Caki2 (cell line): ENCODE data around the gene H2BK1. TPM values are rescaled to one million over a fixed set of nuclear protein-coding genes. Genes with fewer than 3 reads are reported as not detected.
A peak's percentile ranks its signal among the peaks of the same experiment; 100 is the strongest.

Source experiments
- DNase-seq: peaks from one replicate; pipeline ENCODE4 v3.0.0-alpha.2; 2015; ENCODE audit warnings: low read depth
- in situ Hi-C: cut with HindIII; loops from 2 replicates; pipeline ENCODE4 v1.10.0; 2016; ENCODE audit warnings: low sequenced_read_pairs, low pct_unique_long_range_greater_than_20kb, mixed read lengths
- total RNA-seq: library from RNA; depleted of rRNA; stranded (reverse); fragments of >200 nt; shearing (Covaris generic); gene quantifications from 2 replicates; pipeline ENCODE4 v1.2.3, GENCODE V29; 2014; ENCODE audit warnings: low replicate concordance; rRNA removed

Gene H2BK1
- total RNA-seq, 1 experiment from 2014 or later, result not detected

DNA sequence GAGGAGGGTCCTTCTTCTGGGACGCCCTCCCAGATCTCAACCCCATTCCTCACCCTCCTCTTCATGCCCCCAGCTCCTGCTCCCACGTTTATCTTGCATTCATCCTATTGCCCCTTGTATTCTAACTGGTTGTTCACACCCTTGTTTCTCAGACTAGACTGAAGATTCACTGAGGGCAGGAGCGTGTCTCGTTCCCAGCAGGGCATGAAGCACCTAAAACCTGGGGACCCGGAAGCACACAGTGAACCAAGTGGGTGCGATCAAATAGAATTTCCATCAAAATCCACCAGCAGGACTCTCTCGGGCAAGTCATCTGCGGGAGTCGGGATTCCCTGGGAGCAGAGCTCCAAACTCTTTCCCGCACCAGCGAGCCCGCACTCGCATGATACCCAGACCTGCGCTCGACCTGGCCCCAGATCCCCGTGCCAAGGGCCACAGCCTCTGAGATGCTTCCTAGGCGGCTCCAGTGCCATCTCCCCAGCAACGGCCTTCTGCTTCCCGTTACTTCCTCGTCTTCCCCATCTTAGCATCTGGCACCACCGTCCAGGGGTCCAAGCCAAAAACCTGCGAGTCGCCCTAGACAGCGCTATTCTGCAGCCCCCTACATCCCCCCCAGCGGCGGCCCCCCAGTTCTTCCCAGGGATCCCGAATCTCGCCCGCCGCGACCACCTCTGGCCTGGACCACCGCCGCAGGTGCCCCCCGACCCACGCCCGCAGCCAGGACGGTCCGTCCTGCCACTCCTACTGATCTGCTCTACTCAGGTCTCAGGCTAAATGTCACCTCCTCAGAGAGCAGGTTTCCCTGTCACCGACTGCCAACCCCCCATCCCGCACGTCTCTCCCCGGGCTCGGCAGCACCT lies 36.7 kb downstream of the H2BK1 start:
- no peak for DNase-seq
- in situ Hi-C loops, result no loop called here

DNA sequence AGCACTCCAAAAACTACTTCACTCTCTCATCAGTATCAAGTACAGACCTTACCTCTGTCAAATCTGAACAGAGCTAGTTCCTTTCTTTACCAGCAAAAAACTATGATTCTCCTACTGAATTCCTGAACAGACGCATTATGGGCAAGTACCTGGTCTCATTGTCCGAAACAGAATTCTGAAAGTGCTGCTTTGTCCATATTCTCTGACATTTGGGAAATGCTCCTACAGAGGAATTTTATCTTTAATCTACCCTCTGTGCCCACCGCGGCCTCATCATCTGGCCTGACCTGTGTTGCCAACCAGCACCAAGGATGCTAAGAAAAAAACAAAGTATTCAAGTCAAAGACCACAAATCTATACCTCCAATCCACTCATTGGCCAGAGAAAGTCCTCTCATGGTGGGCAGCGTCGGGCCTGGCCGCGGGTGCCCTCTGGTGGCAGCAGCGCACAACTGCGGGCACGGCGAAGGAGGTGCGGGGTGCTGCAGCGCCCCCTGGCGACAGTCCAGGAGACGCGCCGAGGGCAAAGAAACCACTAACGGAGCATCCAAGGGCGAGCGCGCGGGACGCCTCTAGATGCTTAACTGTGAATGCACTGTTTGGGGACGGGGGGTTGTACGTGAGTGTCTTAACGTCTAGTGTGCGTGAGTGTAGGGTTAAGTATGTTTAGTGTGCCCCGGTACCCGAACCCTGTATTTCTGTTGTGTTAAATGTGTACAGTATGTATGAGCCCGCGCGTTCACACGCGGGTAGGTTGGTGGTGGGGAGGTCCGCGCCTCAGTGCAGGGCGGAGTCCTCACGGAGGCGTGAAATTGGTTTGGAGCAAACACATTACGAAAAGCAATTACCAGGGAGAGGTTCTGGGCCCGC lies 37.8 kb downstream of the H2BK1 start:
- in situ Hi-C loops, result no loop called here
- DNase-seq, result peak; percentile 61

DNA sequence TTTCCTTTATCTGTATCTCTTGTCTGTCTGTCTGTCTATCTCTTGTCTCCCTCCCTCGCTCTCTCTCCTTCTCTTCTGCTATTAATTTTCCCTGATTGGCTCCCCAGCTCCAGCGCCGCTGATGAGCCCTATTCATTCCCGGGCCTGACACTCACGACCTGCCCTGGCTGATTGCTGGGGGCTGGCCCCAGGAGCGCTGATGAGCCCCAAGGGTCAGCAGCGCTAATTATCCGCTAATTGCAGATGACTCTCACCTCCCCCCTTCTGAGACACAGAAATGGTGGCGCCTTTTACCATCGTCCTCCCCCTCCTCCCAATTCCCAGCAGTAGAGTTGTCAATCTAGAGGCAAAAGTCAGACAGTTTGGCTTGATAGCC lies 41.5 kb downstream of the H2BK1 start:
- in situ Hi-C loops, result no loop called here
- DNase-seq, result no peak

DNA sequence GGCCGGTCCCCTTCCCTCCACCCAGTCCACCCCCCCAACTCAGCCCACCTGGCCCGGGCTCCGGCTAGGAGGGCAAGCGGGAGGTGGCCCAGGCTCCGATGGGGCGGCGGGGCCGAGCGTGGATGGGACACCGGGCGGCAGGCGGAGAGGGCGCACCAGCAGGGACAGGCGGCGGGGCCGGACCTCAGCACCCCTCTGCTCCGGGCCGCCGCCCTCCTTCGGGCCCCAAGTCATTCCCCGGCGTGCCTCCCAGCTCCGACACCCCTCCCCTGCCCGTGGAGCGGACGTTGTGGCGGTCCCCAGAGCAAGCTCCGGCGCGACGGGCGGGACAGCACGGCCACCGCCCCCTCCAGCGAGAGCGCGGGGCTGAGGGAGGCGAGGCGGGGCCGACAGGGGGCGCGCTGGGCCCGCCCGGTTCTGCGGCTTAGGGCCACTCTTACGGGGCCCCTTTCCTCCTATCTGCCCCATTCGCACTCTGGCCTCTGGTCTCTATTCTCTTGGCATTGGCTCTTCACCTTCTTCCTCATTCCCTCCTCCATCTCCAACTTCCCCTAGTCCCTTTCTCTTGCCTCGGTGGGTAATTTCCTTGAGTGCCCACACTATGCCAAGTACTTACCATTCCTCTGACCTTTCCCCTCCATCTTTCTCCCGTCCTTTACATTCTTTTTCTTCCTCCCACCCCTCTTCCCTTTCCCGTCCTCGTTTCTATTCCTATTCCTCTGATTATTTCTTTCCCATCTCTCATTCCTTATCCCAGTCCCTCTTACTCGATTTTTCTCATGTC lies 42.1 kb downstream of the H2BK1 start:
- peak; percentile 51 for DNase-seq
- in situ Hi-C loops, result no loop called here

DNA sequence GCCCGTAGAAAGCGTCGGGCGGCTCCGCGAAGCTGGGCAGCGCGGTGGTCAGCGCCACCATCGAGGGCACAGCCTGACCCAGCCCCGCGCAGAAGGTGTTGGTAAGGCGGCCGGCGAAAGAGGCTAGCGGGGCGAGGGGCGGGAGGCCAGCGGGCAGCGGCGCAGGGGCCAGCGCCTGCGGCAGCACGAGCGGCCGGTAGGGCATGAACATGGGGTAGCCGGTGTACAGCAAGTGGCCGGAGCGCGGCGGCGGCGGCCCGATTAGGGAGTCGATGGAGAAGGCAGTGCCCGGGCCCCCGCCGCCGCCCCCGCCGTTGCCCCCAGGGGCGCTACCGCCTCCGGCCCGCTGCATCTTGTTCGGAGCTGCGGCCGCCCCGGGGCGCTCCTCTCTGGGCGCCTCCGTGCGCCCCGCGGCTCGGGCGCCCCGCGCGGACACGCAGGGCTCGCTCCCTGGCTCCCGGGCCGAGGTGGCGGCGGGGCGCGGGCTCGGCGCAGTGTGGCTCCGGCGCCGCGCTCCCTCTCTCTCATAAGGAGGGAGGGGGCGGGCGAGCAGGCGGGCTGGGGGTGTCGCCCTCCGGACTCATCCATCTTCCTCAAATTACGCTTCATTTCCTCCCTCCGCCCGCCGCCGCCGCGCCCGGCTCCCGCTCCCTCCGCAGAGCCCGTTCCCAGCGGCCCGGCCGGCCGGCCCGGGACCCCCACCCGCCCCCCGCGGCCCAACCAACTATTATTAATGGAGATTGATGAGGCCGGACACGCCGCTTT lies 42.9 kb downstream of the H2BK1 start, which contains the start of gene GBX1:
TSS of gene GBX1 (minus strand) at position 498 of the 765 bp plus-strand sequence. CDS start at position 352, 146 bp downstream.
- peak; percentile 49 for DNase-seq
- in situ Hi-C loops, result no loop called here

DNA sequence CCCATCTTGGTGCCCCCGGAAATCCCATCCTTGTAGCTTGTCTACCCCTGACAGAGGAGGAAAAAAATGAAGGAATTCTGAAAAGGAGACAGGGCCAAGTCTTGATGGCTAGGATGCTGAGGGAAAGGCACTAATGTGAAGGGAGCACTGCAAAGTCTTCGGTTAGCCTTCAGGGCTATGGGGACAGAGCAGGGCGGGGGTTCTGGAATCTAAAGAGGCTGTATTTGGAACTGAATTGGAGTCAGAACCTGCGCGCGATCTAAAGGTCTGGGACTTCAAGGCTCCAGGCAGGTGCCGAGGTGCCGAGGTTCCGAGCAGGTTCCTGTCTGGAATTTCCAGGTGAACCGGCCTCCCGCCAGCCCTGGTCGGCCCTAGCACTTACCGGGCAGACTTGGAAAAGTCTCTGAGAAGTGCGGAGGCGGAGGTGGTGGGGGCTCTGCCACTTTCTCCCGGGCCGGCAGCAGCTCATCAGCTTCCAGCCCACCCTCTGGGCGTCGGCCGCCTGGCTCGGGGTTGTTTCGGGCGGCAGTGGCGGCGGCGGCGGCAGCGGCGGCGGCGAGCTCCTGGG lies 43.6 kb downstream of the H2BK1 start:
- in situ Hi-C loops, result no loop called here
- DNase-seq, result no peak

DNA sequence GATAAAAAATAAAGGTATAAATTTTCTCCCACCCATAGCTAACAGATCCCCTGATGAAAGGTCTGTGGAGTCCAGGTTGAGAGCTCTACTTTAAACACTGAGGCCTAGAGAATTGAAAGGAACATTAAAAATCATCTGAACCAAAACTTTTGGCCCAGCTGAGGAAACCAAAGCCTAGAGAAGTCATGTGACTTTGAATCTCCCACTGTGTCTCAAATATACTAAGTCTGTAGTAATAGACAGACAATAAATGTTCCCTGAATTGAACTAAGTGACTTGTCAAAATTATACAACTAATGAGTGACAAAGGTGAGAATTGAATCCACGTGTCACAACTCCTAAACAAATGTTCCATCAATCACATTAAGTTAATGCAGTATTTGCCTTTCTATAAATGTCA lies 48.5 kb downstream of the H2BK1 start:
- in situ Hi-C loops, result no loop called here
- no peak for DNase-seq

Other genes starting within 250 kb of the H2BK1 start
- gene KCNH2, start 232.2 kb downstream of the H2BK1 start, total RNA-seq, result 8.4 and 9.1 TPM in 2 replicates
- gene NOS3, start 219.5 kb downstream of the H2BK1 start, total RNA-seq, result 2.9 and 12.0 TPM in 2 replicates
- 0.68 TPM in 1 of 2 replicates, not detected in the other for gene ATG9B, start 186.0 kb downstream of the H2BK1 start, total RNA-seq
- 19.6 and 31.5 TPM in 2 replicates for gene ABCB8, start 182.0 kb downstream of the H2BK1 start, total RNA-seq
- 0.84 and 1.6 TPM in 2 replicates for gene ASIC3, start 162.0 kb downstream of the H2BK1 start, total RNA-seq
- gene CDK5, start 152.6 kb downstream of the H2BK1 start, total RNA-seq, result 30.1 and 37.2 TPM in 2 replicates
- gene SLC4A2, start 150.9 kb downstream of the H2BK1 start, total RNA-seq, result 237 and 345 TPM in 2 replicates
- 126 and 140 TPM in 2 replicates for gene FASTK, start 129.7 kb downstream of the H2BK1 start, total RNA-seq
- 63.7 and 67.2 TPM in 2 replicates for gene TMUB1, start 127.0 kb downstream of the H2BK1 start, total RNA-seq
- 32.6 and 33.8 TPM in 2 replicates for gene AGAP3, start 124.0 kb downstream of the H2BK1 start, total RNA-seq
- not detected in 2 replicates for gene GBX1, start 42.8 kb downstream of the H2BK1 start, total RNA-seq
- not detected in 2 replicates for gene ASB10, start 23.2 kb downstream of the H2BK1 start, total RNA-seq
- gene ABCF2, start 16.7 kb upstream of the H2BK1 start, total RNA-seq, result 36.8 and 47.9 TPM in 2 replicates
- 27.5 and 38.2 TPM in 2 replicates for gene CHPF2, start 22.0 kb upstream of the H2BK1 start, total RNA-seq
- 12.4 and 13.1 TPM in 2 replicates for gene SMARCD3, start 38.2 kb upstream of the H2BK1 start, total RNA-seq
- 33.4 and 34.6 TPM in 2 replicates for gene NUB1, start 131.3 kb upstream of the H2BK1 start, total RNA-seq
- not detected in 2 replicates for gene WDR86, start 199.6 kb upstream of the H2BK1 start, total RNA-seq
- gene CRYGN, start 229.7 kb upstream of the H2BK1 start, total RNA-seq, result not detected in 2 replicates